HepG2 (cell line): Measurements from ENCODE around the gene CIT. TPM values are rescaled to one million over a fixed set of nuclear protein-coding genes. Genes with fewer than 3 reads are reported as not detected.

Experiments
- ATAC-seq: fragments of 200-7000 bp; cut with Tn5 transposase; 3 replicates; pipeline ENCODE4 v1.9.1; 2020; ENCODE audit warnings: mild to moderate bottlenecking, moderate library complexity
- BruUV-seq: library from RNA; stranded (reverse); fragments of 400-500 nt; replicated peaks from 2 replicates; lab custom pipeline; 2021; lab: Mats Ljungman, UMichigan
- CTCF ChIA-PET: fragments of 300-600 bp; formaldehyde crosslinking; extraction: SDS; loops from one replicate; lab custom pipeline; 2021; ENCODE audit warnings: low total read pairs, inconsistent platforms, low intra/inter-chr PET ratio; lab: Yijun Ruan, JAX
- POLR2A ChIA-PET: fragments of 350-600 bp; sonication (Branson Sonifier 250); formaldehyde crosslinking; loops from one replicate; lab custom pipeline; 2020; ENCODE audit warnings: antibody characterized with exemption, inconsistent platforms; lab: Yijun Ruan, JAX
- DNase-seq: peaks from one replicate; pipeline ENCODE4 v3.0.0-alpha.2; 2015; ENCODE audit warnings: low spot score
- FAIRE-seq: peaks from 3 replicates; lab custom pipeline; 2011; peaks lifted over from hg19 to GRCh38; lab: Jason Lieb, UNC
- H2AFZ ChIP-seq: one replicate; pipeline ENCODE4 v1.6.1; 2011; ENCODE audit warnings: low read length, inconsistent platforms
- H3K27ac ChIP-seq: fragments of 300-600 bp; 3 replicates; pipeline ENCODE4 v1.8.0; 2011; ENCODE audit warnings: mixed run types, mild to moderate bottlenecking, mixed read lengths, low read length, inconsistent platforms; ENCODE audit not compliant: insufficient read depth; ENCODE audit errors: extremely low read length
- H3K27me3 ChIP-seq, 2 experiments: fragments of 200-600 bp in 1 of 2; 2 replicates in 1 of 2; 3 replicates in 1 of 2; pipeline versions ENCODE4 v1.6.0 to v1.8.0; 2011; ENCODE audit warnings: low read length in 2 of 2, mild to moderate bottlenecking in 2 of 2, moderate library complexity in 2 of 2, inconsistent platforms in 1 of 2; ENCODE audit not compliant: insufficient read depth in 2 of 2, control insufficient read depth in 1 of 2
- H3K36me3 ChIP-seq, 2 experiments: fragments of 200-600 bp in 1 of 2; replicated peaks in 1 of 2; 2 replicates in 1 of 2; 3 replicates in 1 of 2; pipeline versions ENCODE4 v1.5.1 to v1.8.0; 2011; ENCODE audit warnings: low read length in 2 of 2, inconsistent platforms in 1 of 2; ENCODE audit not compliant: insufficient read depth in 2 of 2, control insufficient read depth in 1 of 2
- H3K4me1 ChIP-seq: 2 replicates; pipeline ENCODE4 v1.5.1; 2012; ENCODE audit warnings: low read length, inconsistent platforms; ENCODE audit not compliant: insufficient read depth
- H3K4me2 ChIP-seq: 2 replicates; pipeline ENCODE4 v1.6.0; 2011; ENCODE audit warnings: low read depth, low read length, inconsistent platforms
- H3K4me3 ChIP-seq, 3 experiments: fragments of 200-600 bp in 1 of 3; sonication (generic), shearing (Covaris generic) in 1 of 3; replicated peaks in 1 of 3; 2 replicates each; pipeline ENCODE4 v1.5.1; 2011 to 2016; ENCODE audit warnings: low read length in 3 of 3, inconsistent platforms in 2 of 3, low read depth in 2 of 3, mild to moderate bottlenecking in 2 of 3, control low read depth in 1 of 3, mixed read lengths in 1 of 3; ENCODE audit not compliant: insufficient read depth in 1 of 3
- H3K79me2 ChIP-seq: one replicate; pipeline ENCODE4 v1.6.1; 2011; ENCODE audit warnings: low read length, inconsistent platforms; ENCODE audit not compliant: insufficient read depth
- H3K9ac ChIP-seq: 2 replicates; pipeline ENCODE4 v1.6.0; 2011; ENCODE audit warnings: mild to moderate bottlenecking, low read depth, low read length, inconsistent platforms; ENCODE audit not compliant: insufficient read depth
- H3K9me3 ChIP-seq: 2 replicates; pipeline ENCODE4 v1.5.1; 2012; ENCODE audit warnings: mild to moderate bottlenecking, low read length
- H4K20me1 ChIP-seq: 2 replicates; pipeline ENCODE4 v1.6.0; 2011; ENCODE audit warnings: inconsistent platforms, mild to moderate bottlenecking, low read length, moderate library complexity; ENCODE audit not compliant: insufficient read depth
- FIP1L1 ChIP-seq: fragments of 200-400 bp; formaldehyde crosslinking; IDR thresholded peaks from 2 replicates; pipeline ENCODE4 v1.6.1; 2018; ENCODE audit warnings: low read depth, mild to moderate bottlenecking, low read length, moderate library complexity, borderline replicate concordance; ENCODE audit not compliant: insufficient read depth
- FOXK1 ChIP-seq: sonication (generic); formaldehyde crosslinking; IDR thresholded peaks from 2 replicates; pipeline ENCODE4 v1.4.0; 2020; ENCODE audit warnings: low read depth, missing genetic modification reagents, borderline replicate concordance
- MAZ ChIP-seq, 2 experiments: sonication (generic) in 1 of 2; formaldehyde crosslinking in 1 of 2; IDR thresholded peaks; 2 replicates each; pipeline versions ENCODE4 v1.5.0 to v1.6.1; 2012 to 2020; ENCODE audit warnings: low read depth in 2 of 2, mild to moderate bottlenecking in 2 of 2, borderline replicate concordance in 1 of 2, improper control_type of control experiment in 1 of 2, low read length in 1 of 2, missing genetic modification reagents in 1 of 2, moderate library complexity in 1 of 2
- ZBTB7A ChIP-seq: sonication (generic); formaldehyde crosslinking; IDR thresholded peaks from 2 replicates; pipeline ENCODE4 v1.8.0; 2022; ENCODE audit warnings: mild to moderate bottlenecking, missing genetic modification reagents
- ZNF251 ChIP-seq: sonication (generic); formaldehyde crosslinking; IDR thresholded peaks from 2 replicates; pipeline ENCODE4 v1.9.0; 2021; ENCODE audit warnings: mild to moderate bottlenecking, missing genetic modification reagents
- ZNF839 ChIP-seq: sonication (generic); formaldehyde crosslinking; IDR thresholded peaks from 2 replicates; pipeline ENCODE4 v1.4.0; 2020; ENCODE audit warnings: missing genetic modification reagents, mild to moderate bottlenecking, borderline replicate concordance
- WGBS: methylation state at CpG from one replicate; pipeline ENCODE4 v1.1.6; 2017; ENCODE audit warnings: low lambda C conversion rate; 5-methylcytosine and 5-hydroxymethylcytosine counted together
- in situ Hi-C: cut with HindIII; loops from 2 replicates; pipeline ENCODE4 v1.10.0; 2017; ENCODE audit warnings: low pct_unique_long_range_greater_than_20kb; ENCODE audit not compliant: extremely low pct_ligation_motif_present
- intact Hi-C: fragments of 100-400 bp; cut with micrococcal nuclease; formaldehyde crosslinking; loops from one replicate; pipeline ENCODE4 v1.10.0; 2022; ENCODE audit not compliant: unreplicated experiment
- polyA plus RNA-seq, 8 experiments: library from polyadenylated mRNA; depleted of rRNA in 3 of 8; stranded (reverse) in 7 of 8; unstranded in 1 of 8; fragments of >200 nt; fragmentation: Illumina TruSeq in 4 of 8; extraction: Trizol in 4 of 8; gene quantifications; 2 replicates each; pipeline versions ENCODE4 v1.2.1 to v1.2.3, GENCODE V29; 2011 to 2016; ENCODE audit warnings: low read depth in 4 of 8, missing spikeins in 1 of 8, mixed read lengths in 1 of 8; ENCODE audit not compliant: insufficient read depth in 1 of 8
- total RNA-seq, 5 experiments: library from RNA; depleted of rRNA; stranded (reverse); fragments of >200 nt; fragmentation: Illumina TruSeq; extraction: Trizol; gene quantifications; 2 replicates each; pipeline ENCODE4 v1.2.3, GENCODE V29; 2016; ENCODE audit warnings: low read depth in 1 of 5

Gene CIT
- total and polyA plus RNA-seq, 2 of the 13 experiments (the other 11 are each of a cell fraction or from before 2014, with no cell fraction given): 7.7 to 11.7 TPM

DNA sequence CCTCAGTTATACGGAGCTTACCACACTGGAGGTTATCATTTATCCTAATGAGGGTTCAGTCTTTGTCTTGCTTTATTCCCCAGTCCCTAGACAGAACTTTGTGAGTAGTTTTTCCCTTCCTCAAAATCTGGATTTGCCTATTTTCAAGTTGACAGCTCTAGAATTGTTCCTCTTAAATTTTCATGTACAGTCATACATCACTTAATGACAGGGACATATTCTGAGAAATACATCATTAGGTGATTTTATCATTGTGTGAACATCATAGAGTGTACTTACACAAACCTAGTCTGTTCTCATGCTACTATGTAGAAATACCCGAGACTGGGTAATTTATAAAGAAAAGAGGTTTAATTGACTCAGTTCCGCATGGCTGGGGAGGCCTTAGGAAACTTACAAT, 206.1 kb downstream of the CIT start:
- in situ Hi-C loops (no loop called here), intact Hi-C loops (no loop called here)
- no peak overlapping the region for H3K27ac ChIP-seq
- H3K4me3 ChIP-seq: no peak overlapping the region
- no peak overlapping the region for H3K9ac ChIP-seq
- no peak overlapping the region for H3K4me2 ChIP-seq
- BruUV-seq: no TSS peak
- H3K4me1 ChIP-seq: peaks cover 33% of the 10 kb centered on the region
- H3K27me3 ChIP-seq: no peaks in the 10 kb centered on the region; a peak in 1 of 5 replicates
- ChIA-PET CTCF (no interaction called here), POLR2A (interaction anchor here (4.0 kb wide), 1 partner anchor 12 kb away, joined by 40 read pairs; no protein-coding TSS in a partner anchor)
- 89% methylated on average over 3 of the region's 3 CpGs for WGBS
- ATAC-seq (no peak), DNase-seq (no peak), FAIRE-seq (no peak)
- H3K79me2 ChIP-seq: peaks cover 13% of the 10 kb centered on the region
- peaks cover 12% of the 10 kb centered on the region for H4K20me1 ChIP-seq
- no peaks in the 10 kb centered on the region for H3K9me3 ChIP-seq
- no peak overlapping the region for H2AFZ ChIP-seq
- peaks cover 22 to 55% of the 10 kb centered on the region in 2 experiments for H3K36me3 ChIP-seq
- TF ChIP-seq FOXK1 (CRISPR knock-in tag) (no peak), ZNF251 (CRISPR knock-in tag) (no peak), FIP1L1 (no peak), MAZ (IDR thresholded peaks at IDR 0.05; ENCODE audit: borderline replicate concordance, low read depth, low read length) (no peak), MAZ (CRISPR knock-in tag; IDR thresholded peaks at IDR 0.05; ENCODE audit: low read depth) (no peak), ZNF839 (CRISPR knock-in tag) (no peak), ZBTB7A (no peak)
- TF ChIP-seq, all 625 proteins: peak for 0
